HL-60 (cell line): ENCODE measurements around the gene ARHGEF12.

ENCODE experiments used
- GABPA ChIP-seq: IDR thresholded peaks from 2 replicates; pipeline ENCODE4 v1.6.1; 2012; ENCODE audit warnings: low read depth
- POLR2AphosphoS5 ChIP-seq: IDR thresholded peaks from 2 replicates; pipeline ENCODE4 v1.6.1; 2012; ENCODE audit warnings: low read depth
- REST ChIP-seq: IDR thresholded peaks from 2 replicates; pipeline ENCODE4 v1.6.1; 2012; ENCODE audit warnings: low read depth; ENCODE audit not compliant: insufficient replicate concordance
- TF ChIP-seq, protein P1 (sequence below): IDR thresholded peaks from one replicate; pipeline ENCODE4 v1.5.1; 2011; ENCODE audit warnings: low read length, control low read depth, inconsistent platforms; ENCODE audit not compliant: insufficient read depth

- TF ChIP-seq, protein P1, sequence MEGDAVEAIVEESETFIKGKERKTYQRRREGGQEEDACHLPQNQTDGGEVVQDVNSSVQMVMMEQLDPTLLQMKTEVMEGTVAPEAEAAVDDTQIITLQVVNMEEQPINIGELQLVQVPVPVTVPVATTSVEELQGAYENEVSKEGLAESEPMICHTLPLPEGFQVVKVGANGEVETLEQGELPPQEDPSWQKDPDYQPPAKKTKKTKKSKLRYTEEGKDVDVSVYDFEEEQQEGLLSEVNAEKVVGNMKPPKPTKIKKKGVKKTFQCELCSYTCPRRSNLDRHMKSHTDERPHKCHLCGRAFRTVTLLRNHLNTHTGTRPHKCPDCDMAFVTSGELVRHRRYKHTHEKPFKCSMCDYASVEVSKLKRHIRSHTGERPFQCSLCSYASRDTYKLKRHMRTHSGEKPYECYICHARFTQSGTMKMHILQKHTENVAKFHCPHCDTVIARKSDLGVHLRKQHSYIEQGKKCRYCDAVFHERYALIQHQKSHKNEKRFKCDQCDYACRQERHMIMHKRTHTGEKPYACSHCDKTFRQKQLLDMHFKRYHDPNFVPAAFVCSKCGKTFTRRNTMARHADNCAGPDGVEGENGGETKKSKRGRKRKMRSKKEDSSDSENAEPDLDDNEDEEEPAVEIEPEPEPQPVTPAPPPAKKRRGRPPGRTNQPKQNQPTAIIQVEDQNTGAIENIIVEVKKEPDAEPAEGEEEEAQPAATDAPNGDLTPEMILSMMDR = no peak
- TF ChIP-seq POLR2AphosphoS5 (no peak), GABPA (no peak), REST (no peak)
These were observed 6.2 kb upstream of the ARHGEF12 start for GRCh38 chr11:120330045-120330444.
